Type B pancreatic cell (in vitro differentiated cells): Measurements from ENCODE around the gene EFCAB6. TPM values are rescaled to one million over a fixed set of nuclear protein-coding genes. Genes with fewer than 3 reads are reported as not detected.

Experiments used
- DNase-seq: peaks from one replicate; pipeline ENCODE4 v3.0.0; 2021; ENCODE audit warnings: mixed read lengths; ENCODE audit not compliant: unreplicated experiment; ENCODE audit errors: extremely low spot score
- H3K27ac Mint-ChIP-seq: 2 replicates; pipeline ENCODE4 v1.8.0; 2021; ENCODE audit warnings: mild to moderate bottlenecking, mixed read lengths
- H3K27me3 Mint-ChIP-seq: 2 replicates; pipeline ENCODE4 v1.8.0; 2021; ENCODE audit warnings: mixed read lengths
- H3K36me3 Mint-ChIP-seq: 2 replicates; pipeline ENCODE4 v1.8.0; 2021; ENCODE audit warnings: mixed read lengths
- H3K4me1 Mint-ChIP-seq: one replicate; pipeline ENCODE4 v1.8.0; 2021; ENCODE audit warnings: mixed read lengths; ENCODE audit not compliant: unreplicated experiment
- H3K4me3 Mint-ChIP-seq: 2 replicates; pipeline ENCODE4 v1.8.0; 2021; ENCODE audit warnings: mild to moderate bottlenecking, mixed read lengths
- H3K9me3 Mint-ChIP-seq: 2 replicates; pipeline ENCODE4 v1.8.0; 2021; ENCODE audit warnings: mixed read lengths
- CTCF ChIP-seq: fragments of 200-600 bp; sonication (generic); conservative IDR thresholded peaks from 2 replicates; pipeline ENCODE4 v1.5.0; 2021; ENCODE audit warnings: antibody characterized with exemption, mild to moderate bottlenecking
- total RNA-seq: library from RNA; stranded (reverse); gene quantifications from 2 replicates; pipeline ENCODE4 v1.2.1, GENCODE V29; 2021; ENCODE audit warnings: low replicate concordance

Gene EFCAB6
- total RNA-seq, 1 donor from 2014 or later, result 5.3 TPM

- no peaks in the 10 kb centered on the region for H3K9me3 Mint-ChIP-seq
- no peak for TF ChIP-seq CTCF
- DNase-seq, result no peak
- no peaks in the 10 kb centered on the region for H3K4me1 Mint-ChIP-seq
- no peaks in the 10 kb centered on the region for H3K27me3 Mint-ChIP-seq
- no peaks in the 10 kb centered on the region for H3K36me3 Mint-ChIP-seq
- H3K4me3 Mint-ChIP-seq, result no peak overlapping the region
- H3K27ac Mint-ChIP-seq, result no peak overlapping the region
Measured at GRCh38 chr22:43631846-43632245, 180.3 kb downstream of the EFCAB6 start.

GRCh38 chr22:43631201-43631600 lies 180.9 kb downstream of the EFCAB6 start:
- H3K9me3 Mint-ChIP-seq, result no peaks in the 10 kb centered on the region
- no peak for DNase-seq
- TF ChIP-seq CTCF, result no peak
- no peaks in the 10 kb centered on the region for H3K36me3 Mint-ChIP-seq
- H3K27ac Mint-ChIP-seq, result no peak overlapping the region
- no peaks in the 10 kb centered on the region for H3K27me3 Mint-ChIP-seq
- H3K4me3 Mint-ChIP-seq, result no peak overlapping the region
- H3K4me1 Mint-ChIP-seq, result no peaks in the 10 kb centered on the region

GRCh38 chr22:43630451-43630850 lies 181.7 kb downstream of the EFCAB6 start:
- TF ChIP-seq CTCF, result no peak
- H3K9me3 Mint-ChIP-seq, result no peaks in the 10 kb centered on the region
- H3K27ac Mint-ChIP-seq, result no peak overlapping the region
- H3K27me3 Mint-ChIP-seq, result no peaks in the 10 kb centered on the region
- no peak overlapping the region for H3K4me3 Mint-ChIP-seq
- no peaks in the 10 kb centered on the region for H3K36me3 Mint-ChIP-seq
- DNase-seq, result no peak
- H3K4me1 Mint-ChIP-seq, result no peaks in the 10 kb centered on the region

GRCh38 chr22:43628250-43628649 lies 183.9 kb downstream of the EFCAB6 start:
- Mint-ChIP-seq H3K4me1 (no peaks in the 10 kb centered on the region), H3K36me3 (no peaks in the 10 kb centered on the region), H3K9me3 (no peaks in the 10 kb centered on the region), H3K4me3 (no peak overlapping the region), H3K27me3 (no peaks in the 10 kb centered on the region), H3K27ac (no peak overlapping the region)
- TF ChIP-seq CTCF, result no peak
- DNase-seq, result no peak

GRCh38 chr22:43627485-43628213 lies 184.5 kb downstream of the EFCAB6 start:
- no peak overlapping the region for H3K4me3 Mint-ChIP-seq
- no peaks in the 10 kb centered on the region for H3K27me3 Mint-ChIP-seq
- DNase-seq, result no peak
- no peaks in the 10 kb centered on the region for H3K4me1 Mint-ChIP-seq
- no peak overlapping the region for H3K27ac Mint-ChIP-seq
- H3K9me3 Mint-ChIP-seq, result no peaks in the 10 kb centered on the region
- no peaks in the 10 kb centered on the region for H3K36me3 Mint-ChIP-seq
- TF ChIP-seq CTCF, result no peak
